Amygdala (tissue), 56 donors: ENCODE measurements around the gene HEXIM1.
A peak's percentile ranks its signal among the peaks of the same experiment; 100 is the strongest.

Experiments
- DNase-seq, 56 donors: peaks; one replicate each; lab custom pipeline; 2025; lab: John Stamatoyannopoulos, UW

Gene HEXIM1

GRCh38 chr17:45128331-45128730, 19.9 kb upstream of the HEXIM1 start:
- DNase-seq, result no peak

GRCh38 chr17:45128989-45129388, 19.3 kb upstream of the HEXIM1 start:
- no peak for DNase-seq

- DNase-seq, result peak in 1 of 56 donors; percentile 10
These were observed 18.8 kb upstream of the HEXIM1 start for GRCh38 chr17:45129426-45129939.

- DNase-seq, result no peak
These were observed 18.2 kb upstream of the HEXIM1 start for GRCh38 chr17:45129940-45130680.

- no peak for DNase-seq
These were observed 17.3 kb upstream of the HEXIM1 start for GRCh38 chr17:45130681-45131615.

GRCh38 chr17:45131616-45132319, 16.5 kb upstream of the HEXIM1 start:
- peak in 10 of 56 donors; percentile 11 to 58 (median 33) for DNase-seq

- no peak for DNase-seq
These were observed 16.0 kb upstream of the HEXIM1 start, which contains the start of gene PLCD3 for GRCh38 chr17:45132320-45132571. Gene PLCD3 (minus strand): TSS chr17:45132515. CDS start chr17:45132410, 105 bp downstream.

- peak in 52 of 56 donors; percentile 22 to 78 (median 62) for DNase-seq
These were observed 15.5 kb upstream of the HEXIM1 start for GRCh38 chr17:45132572-45133463.

- DNase-seq, result peak; percentile 77 to 98 (median 88)
These were observed 12.9 kb upstream of the HEXIM1 start, which contains the start of gene ACBD4 for GRCh38 chr17:45135192-45135977. Gene ACBD4 (plus strand): TSS chr17:45135687. CDS start chr17:45136145, 458 bp downstream.

GRCh38 chr17:45135978-45136791, 12.1 kb upstream of the HEXIM1 start:
- DNase-seq, result peak in 2 of 56 donors; percentile 23 to 27

- DNase-seq, result no peak
These were observed 11.3 kb upstream of the HEXIM1 start for GRCh38 chr17:45136846-45137560.

- DNase-seq, result no peak
These were observed 10.5 kb upstream of the HEXIM1 start for GRCh38 chr17:45137561-45138305.

- no peak for DNase-seq
These were observed 9.3 kb upstream of the HEXIM1 start for GRCh38 chr17:45138911-45139532.

- no peak for DNase-seq
These were observed 8.7 kb upstream of the HEXIM1 start for GRCh38 chr17:45139533-45139920.

- DNase-seq, result no peak
These were observed 5.1 kb upstream of the HEXIM1 start for GRCh38 chr17:45143094-45143670.

GRCh38 chr17:45143767-45144198, 4.5 kb upstream of the HEXIM1 start:
- peak in 33 of 56 donors; percentile 22 to 80 (median 47) for DNase-seq
